Neural progenitor cell (in vitro differentiated cells): Measurements from ENCODE around the gene TGFBR2.

ENCODE experiments used
- EZH2 ChIP-seq: fragments of 200-600 bp; sonication (generic); IDR thresholded peaks from 2 replicates; pipeline ENCODE4 v1.6.1; 2017; ENCODE audit warnings: antibody characterized with exemption, mild to moderate bottlenecking, moderate library complexity
- EZH2phosphoT487 ChIP-seq: fragments of 200-600 bp; sonication (generic); IDR thresholded peaks from 2 replicates; pipeline ENCODE4 v1.6.1; 2017; ENCODE audit warnings: antibody characterized with exemption
- TF ChIP-seq, protein P1 (sequence below): fragments of 200-600 bp; sonication (generic); IDR thresholded peaks from 2 replicates; pipeline ENCODE4 v1.5.1; 2017; ENCODE audit warnings: antibody characterized with exemption, mild to moderate bottlenecking

DNA sequence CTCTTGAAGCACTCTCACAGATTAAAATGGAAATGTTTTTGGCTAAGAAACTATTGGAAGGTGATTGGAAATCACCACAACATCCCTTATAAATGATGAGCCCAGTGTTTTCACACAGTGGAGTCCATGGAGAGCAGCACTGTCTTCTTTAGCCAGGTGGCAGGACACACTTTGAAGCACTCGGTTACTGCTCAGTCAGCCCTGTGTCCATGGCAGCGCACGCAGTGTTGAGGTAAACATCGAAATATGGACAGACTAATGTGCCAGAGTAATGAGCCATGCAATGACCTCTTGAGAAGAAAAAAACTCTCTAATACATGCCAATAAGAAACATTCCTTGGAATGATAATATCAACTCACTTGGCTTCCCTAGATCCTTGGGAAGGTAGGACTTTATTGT is 66.6 kb downstream of the TGFBR2 start:
- TF ChIP-seq, protein P1, sequence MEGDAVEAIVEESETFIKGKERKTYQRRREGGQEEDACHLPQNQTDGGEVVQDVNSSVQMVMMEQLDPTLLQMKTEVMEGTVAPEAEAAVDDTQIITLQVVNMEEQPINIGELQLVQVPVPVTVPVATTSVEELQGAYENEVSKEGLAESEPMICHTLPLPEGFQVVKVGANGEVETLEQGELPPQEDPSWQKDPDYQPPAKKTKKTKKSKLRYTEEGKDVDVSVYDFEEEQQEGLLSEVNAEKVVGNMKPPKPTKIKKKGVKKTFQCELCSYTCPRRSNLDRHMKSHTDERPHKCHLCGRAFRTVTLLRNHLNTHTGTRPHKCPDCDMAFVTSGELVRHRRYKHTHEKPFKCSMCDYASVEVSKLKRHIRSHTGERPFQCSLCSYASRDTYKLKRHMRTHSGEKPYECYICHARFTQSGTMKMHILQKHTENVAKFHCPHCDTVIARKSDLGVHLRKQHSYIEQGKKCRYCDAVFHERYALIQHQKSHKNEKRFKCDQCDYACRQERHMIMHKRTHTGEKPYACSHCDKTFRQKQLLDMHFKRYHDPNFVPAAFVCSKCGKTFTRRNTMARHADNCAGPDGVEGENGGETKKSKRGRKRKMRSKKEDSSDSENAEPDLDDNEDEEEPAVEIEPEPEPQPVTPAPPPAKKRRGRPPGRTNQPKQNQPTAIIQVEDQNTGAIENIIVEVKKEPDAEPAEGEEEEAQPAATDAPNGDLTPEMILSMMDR: no peak
- TF ChIP-seq EZH2 (no peak), EZH2phosphoT487 (no peak)
